ENCODE data around the gene NDE1.
"Not testable (repeated sequence)": the region's sequence is repeated elsewhere in the genome, so short reads cannot be mapped to it uniquely, and the experiment has no call there.

The NDE1 gene

GRCh38 chr16:15621456-15621855 lies 28.6 kb upstream of the NDE1 start:
- no peak for FAIRE-seq

GRCh38 chr16:15621889-15622288 lies 28.2 kb upstream of the NDE1 start:
- no peak for FAIRE-seq

GRCh38 chr16:15631730-15632409 lies 18.2 kb upstream of the NDE1 start:
- FAIRE-seq = no peak

GRCh38 chr16:15635926-15636325 lies 14.1 kb upstream of the NDE1 start:
- FAIRE-seq = no peak

GRCh38 chr16:15636392-15636873 lies 13.6 kb upstream of the NDE1 start:
- no peak for FAIRE-seq

- no peak for FAIRE-seq
Observed at GRCh38 chr16:15639061-15639568, 10.9 kb upstream of the NDE1 start.

- no peak for FAIRE-seq
Observed at GRCh38 chr16:15640966-15641365, 9.1 kb upstream of the NDE1 start.

- FAIRE-seq = no peak
Observed at GRCh38 chr16:15641753-15642556, 8.1 kb upstream of the NDE1 start.

GRCh38 chr16:15642557-15643047 lies 7.4 kb upstream of the NDE1 start:
- no peak for FAIRE-seq

GRCh38 chr16:15643048-15643945 lies 6.7 kb upstream of the NDE1 start, which contains the start of gene MARF1:
TSS of gene MARF1 (minus strand) at chr16:15643154. CDS start at chr16:15639233, 3,921 bp downstream.
- no peak for FAIRE-seq

- FAIRE-seq = no peak
Observed at GRCh38 chr16:15643946-15644250, 6.1 kb upstream of the NDE1 start.

- no peak for FAIRE-seq
Observed at GRCh38 chr16:15644267-15644961, 5.6 kb upstream of the NDE1 start.

GRCh38 chr16:15644962-15645465 lies 5.0 kb upstream of the NDE1 start:
- not testable (repeated sequence) for FAIRE-seq

GRCh38 chr16:15646557-15647293 lies 3.3 kb upstream of the NDE1 start:
- FAIRE-seq = not testable (repeated sequence)

- FAIRE-seq = no peak
Observed at GRCh38 chr16:15647294-15648014, 2.6 kb upstream of the NDE1 start.

GRCh38 chr16:15648135-15648730 lies 1.8 kb upstream of the NDE1 start:
- FAIRE-seq = no peak

GRCh38 chr16:15649311-15649710 lies 734 bp upstream of the NDE1 start:
- FAIRE-seq = not testable (repeated sequence)

GRCh38 chr16:15649727-15650018 lies 372 bp upstream of the NDE1 start:
- no peak for FAIRE-seq

- FAIRE-seq = no peak
Observed at GRCh38 chr16:15650698-15651171, 690 bp downstream of the NDE1 start.

Measured in colon (tissue), 2 donors.